Osteoblast (primary cell): ENCODE measurements around the gene PGRMC2. TPM values are rescaled to one million over a fixed set of nuclear protein-coding genes. Genes with fewer than 3 reads are reported as not detected.

Source experiments
- DNase-seq: peaks from one replicate; pipeline ENCODE4 v3.0.0; 2011; ENCODE audit warnings: low spot score, mixed read lengths; ENCODE audit not compliant: insufficient read length; ENCODE audit errors: missing footprints
- H2AFZ ChIP-seq: 2 replicates; pipeline ENCODE4 v1.6.0; 2011; ENCODE audit warnings: mild to moderate bottlenecking, low read length
- H3K27ac ChIP-seq: 2 replicates; pipeline ENCODE4 v1.5.1; 2011; ENCODE audit warnings: mild to moderate bottlenecking, low read depth, low read length, moderate library complexity
- H3K27me3 ChIP-seq: 2 replicates; pipeline ENCODE4 v1.6.0; 2012; ENCODE audit warnings: mild to moderate bottlenecking, control low read depth, inconsistent platforms, low read length, moderate library complexity; ENCODE audit not compliant: insufficient read depth
- H3K36me3 ChIP-seq: 2 replicates; pipeline ENCODE4 v1.5.1; 2011; ENCODE audit warnings: mild to moderate bottlenecking, low read length, control low read depth, moderate library complexity; ENCODE audit not compliant: insufficient read depth
- H3K4me1 ChIP-seq: 2 replicates; pipeline ENCODE4 v1.5.1; 2011; ENCODE audit warnings: mild to moderate bottlenecking, low read length, control low read depth, moderate library complexity; ENCODE audit not compliant: insufficient read depth
- H3K4me2 ChIP-seq: 2 replicates; pipeline ENCODE4 v1.6.0; 2011; ENCODE audit warnings: mild to moderate bottlenecking, low read length; ENCODE audit not compliant: insufficient read depth
- H3K4me3 ChIP-seq: fragments of 200-600 bp; sonication (generic); 3 replicates; pipeline ENCODE4 v1.5.1; 2012; ENCODE audit warnings: mild to moderate bottlenecking, low read length, inconsistent platforms; ENCODE audit not compliant: insufficient read depth
- H3K79me2 ChIP-seq: 2 replicates; pipeline ENCODE4 v1.6.0; 2012; ENCODE audit warnings: mild to moderate bottlenecking, low read length, control low read depth, inconsistent platforms; ENCODE audit not compliant: insufficient read depth
- H3K9me3 ChIP-seq: 2 replicates; pipeline ENCODE4 v1.5.1; 2011; ENCODE audit warnings: low read depth, low read length, control low read depth
- H4K20me1 ChIP-seq: 2 replicates; pipeline ENCODE4 v1.6.0; 2012; ENCODE audit warnings: mild to moderate bottlenecking, low read length, control low read depth; ENCODE audit not compliant: insufficient read depth
- CTCF ChIP-seq: IDR thresholded peaks from 2 replicates; pipeline ENCODE4 v1.5.1; 2011; ENCODE audit warnings: mild to moderate bottlenecking, low read depth, low read length, moderate library complexity; ENCODE audit errors: extremely low read depth
- total RNA-seq: library from RNA; depleted of rRNA; stranded (reverse); fragments of >200 nt; gene quantifications from 2 replicates; pipeline ENCODE4 v1.2.3, GENCODE V29; 2012

The PGRMC2 gene
- total RNA-seq, 1 donor, result 38.4 TPM

GRCh38 chr4:128295255-128295654 is 7.6 kb upstream of the PGRMC2 start:
- no peak for DNase-seq
- Histone ChIP-seq H4K20me1 (no peaks in the 10 kb centered on the region), H3K27ac (no peak overlapping the region), H3K27me3 (no peaks in the 10 kb centered on the region), H3K9me3 (no peaks in the 10 kb centered on the region), H3K36me3 (no peaks in the 10 kb centered on the region), H3K4me3 (no peak overlapping the region), H3K4me1 (no peaks in the 10 kb centered on the region), H3K79me2 (no peaks in the 10 kb centered on the region), H2AFZ (no peak overlapping the region), H3K4me2 (no peak overlapping the region)
- TF ChIP-seq CTCF, result no peak

- no peak for DNase-seq
- H3K36me3 ChIP-seq, result no peaks in the 10 kb centered on the region
- no peak overlapping the region for H3K4me2 ChIP-seq
- no peaks in the 10 kb centered on the region for H3K79me2 ChIP-seq
- H3K4me3 ChIP-seq, result no peak overlapping the region
- no peak overlapping the region for H2AFZ ChIP-seq
- H3K27ac ChIP-seq, result no peak overlapping the region
- H3K27me3 ChIP-seq, result no peaks in the 10 kb centered on the region
- no peaks in the 10 kb centered on the region for H3K9me3 ChIP-seq
- H3K4me1 ChIP-seq, result no peaks in the 10 kb centered on the region
- no peaks in the 10 kb centered on the region for H4K20me1 ChIP-seq
- TF ChIP-seq CTCF, result no peak
Observed at GRCh38 chr4:128294464-128294863, 6.9 kb upstream of the PGRMC2 start.

GRCh38 chr4:128292349-128292748 is 4.7 kb upstream of the PGRMC2 start:
- Histone ChIP-seq H3K27me3 (no peaks in the 10 kb centered on the region), H3K4me3 (no peak overlapping the region), H3K4me2 (no peak overlapping the region), H3K79me2 (peaks cover 6% of the 10 kb centered on the region), H3K4me1 (peaks cover 4% of the 10 kb centered on the region), H2AFZ (no peak overlapping the region), H4K20me1 (no peaks in the 10 kb centered on the region), H3K27ac (no peak overlapping the region), H3K9me3 (no peaks in the 10 kb centered on the region), H3K36me3 (no peaks in the 10 kb centered on the region)
- no peak for TF ChIP-seq CTCF
- no peak for DNase-seq

DNA sequence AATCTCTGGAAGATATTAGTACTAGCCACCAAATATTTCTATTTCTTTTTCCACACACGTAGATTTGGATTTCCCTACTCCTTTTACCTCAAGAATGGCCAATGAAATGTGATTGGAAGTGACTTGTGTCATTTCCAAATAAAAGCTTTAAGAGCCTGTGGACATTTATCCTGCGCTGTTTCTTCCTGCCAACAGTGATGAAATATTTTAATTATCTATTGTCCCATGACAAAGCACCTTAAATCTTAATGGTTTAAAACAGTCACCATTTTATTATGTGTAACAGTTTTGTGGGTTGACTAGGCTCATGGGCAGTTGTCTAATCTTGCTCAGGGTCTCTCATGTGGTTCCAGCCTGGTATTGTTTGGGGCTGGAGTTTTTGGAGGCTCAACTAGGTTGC is 3.5 kb upstream of the PGRMC2 start:
- no peak for DNase-seq
- Histone ChIP-seq H3K4me1 (peaks cover 4% of the 10 kb centered on the region), H4K20me1 (peaks cover 5% of the 10 kb centered on the region), H3K4me3 (no peak overlapping the region), H3K27me3 (no peaks in the 10 kb centered on the region), H2AFZ (peak overlapping the region; percentile 31), H3K36me3 (no peaks in the 10 kb centered on the region), H3K79me2 (peaks cover 18% of the 10 kb centered on the region), H3K9me3 (no peaks in the 10 kb centered on the region), H3K4me2 (no peak overlapping the region), H3K27ac (no peak overlapping the region)
- no peak for TF ChIP-seq CTCF
